ENCODE results near the gene PPP2R2D. TPM values are rescaled to one million over a fixed set of nuclear protein-coding genes. Genes with fewer than 3 reads are reported as not detected.

PPP2R2D gene
- polyA plus RNA-seq, 1 donor (not counting 4 experiments of a cell fraction or from before 2014, with no cell fraction given) = 49.1 TPM

DNA sequence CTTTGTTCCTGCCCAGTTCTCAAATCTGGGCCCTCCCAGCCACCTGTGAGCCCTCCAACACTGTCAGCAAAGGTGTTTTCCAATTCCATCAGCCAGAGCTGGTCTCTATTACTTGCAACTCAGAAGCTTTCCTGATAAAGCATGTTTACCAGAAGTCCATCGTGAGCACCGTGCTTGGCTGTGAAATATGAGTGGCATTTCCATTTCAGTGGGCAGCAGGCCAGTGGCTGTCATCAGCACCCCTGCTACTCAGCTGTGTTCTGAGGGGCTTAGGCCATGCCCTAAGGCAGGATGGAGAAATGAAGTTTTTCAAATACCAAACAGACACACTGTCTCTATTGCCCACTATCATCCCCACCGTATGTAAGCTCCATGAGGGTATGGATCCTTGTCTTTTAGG is 93.6 kb downstream of the PPP2R2D start:
- Histone ChIP-seq H3K4me2 (ENCODE audit: control insufficient read depth, extremely low read depth, insufficient read depth, low read depth, low read length) (no peak overlapping the region), H4K20me1 (ENCODE audit: control insufficient read depth, extremely low read depth, insufficient read depth, low read length) (no peaks in the 10 kb centered on the region), H3K9ac (ENCODE audit: control insufficient read depth, extremely low read depth, insufficient read depth, low read length) (no peak overlapping the region), H3K27ac (ENCODE audit: control insufficient read depth, insufficient read depth, low read length) (no peak overlapping the region), H3K4me1 (ENCODE audit: control insufficient read depth, extremely low read depth, insufficient read depth, low read length) (peaks cover 6% of the 10 kb centered on the region), H3K36me3 (ENCODE audit: control insufficient read depth in 2 of 2, extremely low read depth in 1 of 2, insufficient read depth in 2 of 2, low read length in 2 of 2) (no peaks in the 10 kb centered on the region), H3K27me3 (ENCODE audit: control insufficient read depth, extremely low read depth, insufficient read depth, low read length) (no peaks in the 10 kb centered on the region), H2AFZ (ENCODE audit: control insufficient read depth, low read length) (no peak overlapping the region), H3K9me3 (ENCODE audit: control insufficient read depth, low read depth, low read length) (no peaks in the 10 kb centered on the region), H3K4me3 (ENCODE audit: control insufficient read depth in 2 of 3, extremely low read depth in 1 of 3, insufficient read depth in 2 of 3, low read depth in 1 of 3, low read length in 3 of 3) (no peak overlapping the region), H3K79me2 (ENCODE audit: control insufficient read depth, insufficient read depth, low read length) (no peaks in the 10 kb centered on the region), H3K9me1 (ENCODE audit: control insufficient read depth, extremely low read depth, insufficient read depth, low read length) (no peaks in the 10 kb centered on the region)
- TF ChIP-seq, protein P1, sequence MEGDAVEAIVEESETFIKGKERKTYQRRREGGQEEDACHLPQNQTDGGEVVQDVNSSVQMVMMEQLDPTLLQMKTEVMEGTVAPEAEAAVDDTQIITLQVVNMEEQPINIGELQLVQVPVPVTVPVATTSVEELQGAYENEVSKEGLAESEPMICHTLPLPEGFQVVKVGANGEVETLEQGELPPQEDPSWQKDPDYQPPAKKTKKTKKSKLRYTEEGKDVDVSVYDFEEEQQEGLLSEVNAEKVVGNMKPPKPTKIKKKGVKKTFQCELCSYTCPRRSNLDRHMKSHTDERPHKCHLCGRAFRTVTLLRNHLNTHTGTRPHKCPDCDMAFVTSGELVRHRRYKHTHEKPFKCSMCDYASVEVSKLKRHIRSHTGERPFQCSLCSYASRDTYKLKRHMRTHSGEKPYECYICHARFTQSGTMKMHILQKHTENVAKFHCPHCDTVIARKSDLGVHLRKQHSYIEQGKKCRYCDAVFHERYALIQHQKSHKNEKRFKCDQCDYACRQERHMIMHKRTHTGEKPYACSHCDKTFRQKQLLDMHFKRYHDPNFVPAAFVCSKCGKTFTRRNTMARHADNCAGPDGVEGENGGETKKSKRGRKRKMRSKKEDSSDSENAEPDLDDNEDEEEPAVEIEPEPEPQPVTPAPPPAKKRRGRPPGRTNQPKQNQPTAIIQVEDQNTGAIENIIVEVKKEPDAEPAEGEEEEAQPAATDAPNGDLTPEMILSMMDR (optimal IDR thresholded peaks at IDR 0.05 in 1 of 3, IDR thresholded peaks at IDR 0.05 in 1 of 3, conservative IDR thresholded peaks at IDR 0.05 in 1 of 3; ENCODE audit: extremely low read depth in 1 of 3, insufficient read depth in 2 of 3, low read length in 3 of 3) = no peak
- TF ChIP-seq EZH2 (IDR thresholded peaks at IDR 0.05; ENCODE audit: low read length) = no peak
- DNase-seq (ENCODE audit: low read depth, low spot score) = no peak
- dilution Hi-C loops (cut with MboI; ENCODE audit: extremely low pct_ligation_motif_present, low sequenced_read_pairs) = no loop called here
- no peak for FAIRE-seq

DNA sequence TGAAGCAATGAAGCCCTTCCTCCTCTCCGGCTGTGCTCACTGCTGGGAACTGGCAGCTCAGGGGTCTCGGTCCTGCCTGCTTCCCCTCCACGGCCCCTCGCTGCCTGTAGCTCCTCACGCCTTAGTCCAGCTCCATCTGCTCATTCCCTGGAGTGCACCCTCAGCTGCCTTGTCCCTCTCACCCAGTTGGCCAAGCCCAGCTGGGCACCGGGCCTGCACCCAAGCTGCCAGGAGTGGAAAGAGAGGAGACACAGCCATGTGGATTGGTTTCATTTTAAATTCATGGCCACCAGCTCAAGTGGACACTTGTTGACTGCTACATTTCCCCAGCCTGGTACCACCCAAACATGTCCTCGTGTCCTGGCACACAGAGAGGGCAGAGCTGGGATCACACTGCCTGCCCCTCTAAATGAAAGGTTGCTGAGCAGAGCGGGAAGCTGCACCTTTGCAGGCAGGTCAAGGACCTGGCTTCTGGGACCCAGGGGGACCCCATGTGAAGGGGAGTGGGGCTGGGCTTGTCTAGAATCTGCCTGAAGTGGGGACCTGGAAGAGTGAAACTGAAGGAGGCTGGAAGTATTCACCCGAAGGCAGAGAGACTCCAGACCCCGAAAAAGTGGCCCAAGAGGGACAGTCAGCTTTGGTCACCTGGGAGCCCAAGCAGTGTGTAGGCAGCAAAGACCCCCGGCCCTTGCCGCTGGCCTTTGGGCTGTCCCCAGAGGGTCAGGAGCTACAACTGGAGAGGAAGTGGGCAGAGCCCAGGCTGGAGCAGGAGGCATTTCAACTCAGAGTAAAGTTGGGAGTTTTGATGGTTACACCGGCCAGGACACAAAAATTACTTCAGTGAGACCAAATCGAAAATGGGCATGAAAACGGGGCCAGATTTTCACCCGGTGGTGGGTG is 95.9 kb downstream of the PPP2R2D start:
- Histone ChIP-seq H3K36me3 (ENCODE audit: control insufficient read depth in 2 of 2, extremely low read depth in 1 of 2, insufficient read depth in 2 of 2, low read length in 2 of 2) (no peaks in the 10 kb centered on the region), H3K27me3 (ENCODE audit: control insufficient read depth, extremely low read depth, insufficient read depth, low read length) (no peaks in the 10 kb centered on the region), H3K79me2 (ENCODE audit: control insufficient read depth, insufficient read depth, low read length) (no peaks in the 10 kb centered on the region), H3K4me2 (ENCODE audit: control insufficient read depth, extremely low read depth, insufficient read depth, low read depth, low read length) (no peak overlapping the region), H3K9me1 (ENCODE audit: control insufficient read depth, extremely low read depth, insufficient read depth, low read length) (no peaks in the 10 kb centered on the region), H3K4me3 (ENCODE audit: control insufficient read depth in 2 of 3, extremely low read depth in 1 of 3, insufficient read depth in 2 of 3, low read depth in 1 of 3, low read length in 3 of 3) (no peak overlapping the region), H4K20me1 (ENCODE audit: control insufficient read depth, extremely low read depth, insufficient read depth, low read length) (no peaks in the 10 kb centered on the region), H3K4me1 (ENCODE audit: control insufficient read depth, extremely low read depth, insufficient read depth, low read length) (peaks cover 6% of the 10 kb centered on the region), H3K9me3 (ENCODE audit: control insufficient read depth, low read depth, low read length) (no peaks in the 10 kb centered on the region), H2AFZ (ENCODE audit: control insufficient read depth, low read length) (no peak overlapping the region), H3K9ac (ENCODE audit: control insufficient read depth, extremely low read depth, insufficient read depth, low read length) (no peak overlapping the region), H3K27ac (ENCODE audit: control insufficient read depth, insufficient read depth, low read length) (no peak overlapping the region)
- dilution Hi-C loops (cut with MboI; ENCODE audit: extremely low pct_ligation_motif_present, low sequenced_read_pairs) = no loop called here
- DNase-seq (ENCODE audit: low read depth, low spot score) = no peak
- no peak for TF ChIP-seq EZH2 (IDR thresholded peaks at IDR 0.05; ENCODE audit: low read length)
- TF ChIP-seq, protein P1 (optimal IDR thresholded peaks at IDR 0.05 in 1 of 3, IDR thresholded peaks at IDR 0.05 in 1 of 3, conservative IDR thresholded peaks at IDR 0.05 in 1 of 3; ENCODE audit: extremely low read depth in 1 of 3, insufficient read depth in 2 of 3, low read length in 3 of 3) = no peak
- FAIRE-seq = no peak

All from keratinocyte (primary cell).